ENCODE measurements around the gene MAP3K8. TPM values are rescaled to one million over a fixed set of nuclear protein-coding genes. Genes with fewer than 3 reads are reported as not detected.
A peak's percentile ranks its signal among the peaks of the same experiment; 100 is the strongest.

The MAP3K8 gene
- total and polyA plus RNA-seq, 9 of the 15 experiments (the other 6 are each of a cell fraction or from before 2014, with no cell fraction given): 6.9 to 23.6 (median 13.6) TPM

GRCh38 chr10:30434273-30435072 is 489 bp downstream of the MAP3K8 start (continued):
- TF ChIP-seq ZNF395 (CRISPR knock-in tag; IDR thresholded peaks at IDR 0.05) (no peak; the same call in 1 of the 2 replicates), NKRF (IDR thresholded peaks at IDR 0.05; ENCODE audit: borderline replicate concordance) (peak; percentile 52; the same call in 1 of the 2 replicates), ZNF75A (CRISPR knock-in tag; IDR thresholded peaks at IDR 0.05) (no peak), ETV5 (CRISPR knock-in tag; IDR thresholded peaks at IDR 0.05; ENCODE audit: low read depth) (0 out of 2 replicates have a peak, but pooled peaks have one; percentile 19), SRSF9 (IDR thresholded peaks at IDR 0.05; ENCODE audit: borderline replicate concordance, low read depth, low read length) (no peak), SP2 (IDR thresholded peaks at IDR 0.05; ENCODE audit: extremely low read depth, low read depth, low read length, poor library complexity, severe bottlenecking) (no peak), ZNF41 (CRISPR knock-in tag; conservative IDR thresholded peaks at IDR 0.05) (no peak), NCOA4 (IDR thresholded peaks at IDR 0.05; ENCODE audit: partially characterized antibody) (no peak), ZEB2 (IDR thresholded peaks at IDR 0.05) (peak; percentile 21; the same call in 1 of the 2 replicates), ZNF133 (CRISPR knock-in tag; IDR thresholded peaks at IDR 0.05) (no peak), CTBP1 (IDR thresholded peaks at IDR 0.05; ENCODE audit: borderline replicate concordance) (peak; percentile 50; the same call in 1 of the 2 replicates), KAT7 (CRISPR knock-in tag; IDR thresholded peaks at IDR 0.05; ENCODE audit: borderline replicate concordance) (peak; percentile 63; the same call in 1 of the 2 replicates), ZNF263 (CRISPR knock-in tag; IDR thresholded peaks at IDR 0.05; ENCODE audit: borderline replicate concordance) (peak; percentile 98), POLR2AphosphoS2 (IDR thresholded peaks at IDR 0.05; ENCODE audit: low read length) (no peak), ZSCAN32 (CRISPR knock-in tag; IDR thresholded peaks at IDR 0.05) (no peak), SNIP1 (IDR thresholded peaks at IDR 0.05; ENCODE audit: low read depth) (no peak), TSHZ1 (CRISPR knock-in tag; IDR thresholded peaks at IDR 0.05) (no peak), THRAP3 (IDR thresholded peaks at IDR 0.05; ENCODE audit: borderline replicate concordance) (no peak), FOS (IDR thresholded peaks at IDR 0.05; ENCODE audit: extremely low read depth, insufficient read length) (no peak), NR2C2 (CRISPR knock-in tag; IDR thresholded peaks at IDR 0.05) (no peak), NR2C2 (tag; IDR thresholded peaks at IDR 0.05) (peak; percentile 56), ESRRA (IDR thresholded peaks at IDR 0.05; ENCODE audit: borderline replicate concordance, low read depth) (0 out of 2 replicates have a peak, but pooled peaks have one; percentile 6), SUPT5H (IDR thresholded peaks at IDR 0.05) (peak; percentile 68)
